Stromal cell of bone marrow (primary cell): ENCODE data around the gene NIT2.
"Not testable (repeated sequence)": the region's sequence is repeated elsewhere in the genome, so short reads cannot be mapped to it uniquely, and the experiment has no call there.

Experiments used
- DNase-seq: peaks from one replicate; pipeline ENCODE4 v3.0.0-alpha.2; 2012; ENCODE audit warnings: low read depth

The NIT2 gene, protein sequence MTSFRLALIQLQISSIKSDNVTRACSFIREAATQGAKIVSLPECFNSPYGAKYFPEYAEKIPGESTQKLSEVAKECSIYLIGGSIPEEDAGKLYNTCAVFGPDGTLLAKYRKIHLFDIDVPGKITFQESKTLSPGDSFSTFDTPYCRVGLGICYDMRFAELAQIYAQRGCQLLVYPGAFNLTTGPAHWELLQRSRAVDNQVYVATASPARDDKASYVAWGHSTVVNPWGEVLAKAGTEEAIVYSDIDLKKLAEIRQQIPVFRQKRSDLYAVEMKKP

GRCh38 chr3:100334488-100335351 lies at the start of gene NIT2:
Gene NIT2, plus strand, starts transcription at chr3:100334757. Its CDS starts 35 bp downstream, at chr3:100334792.
- DNase-seq: peak; percentile 36

DNA sequence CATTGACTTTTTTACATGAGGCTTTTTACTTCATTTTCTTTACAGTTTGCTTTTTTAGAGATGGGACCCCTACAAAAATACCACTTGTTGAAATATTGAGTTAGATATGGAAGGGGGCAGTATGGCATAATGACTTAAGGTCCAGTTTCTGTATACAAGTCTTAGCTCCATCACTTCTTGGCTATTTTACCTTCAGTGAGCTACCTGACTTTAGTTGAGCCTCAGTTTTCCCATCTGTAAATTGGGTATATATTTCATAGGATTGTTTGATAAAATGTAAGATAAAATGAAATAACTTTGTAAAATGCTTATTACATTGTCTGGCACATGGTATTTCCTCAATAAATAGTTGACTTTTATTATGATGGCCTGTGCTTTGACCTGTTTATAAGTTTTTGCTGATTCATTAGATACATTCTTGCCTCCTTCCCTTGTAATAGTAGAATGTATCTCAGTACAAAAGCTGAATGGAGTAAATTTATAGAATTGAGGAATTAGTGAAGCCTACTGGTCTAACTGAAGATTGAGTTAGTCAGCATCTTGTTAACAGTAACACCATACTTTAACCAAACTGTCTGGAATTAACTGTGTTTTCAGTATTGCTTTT lies 46.2 kb upstream of the NIT2 start:
- no peak for DNase-seq

DNA sequence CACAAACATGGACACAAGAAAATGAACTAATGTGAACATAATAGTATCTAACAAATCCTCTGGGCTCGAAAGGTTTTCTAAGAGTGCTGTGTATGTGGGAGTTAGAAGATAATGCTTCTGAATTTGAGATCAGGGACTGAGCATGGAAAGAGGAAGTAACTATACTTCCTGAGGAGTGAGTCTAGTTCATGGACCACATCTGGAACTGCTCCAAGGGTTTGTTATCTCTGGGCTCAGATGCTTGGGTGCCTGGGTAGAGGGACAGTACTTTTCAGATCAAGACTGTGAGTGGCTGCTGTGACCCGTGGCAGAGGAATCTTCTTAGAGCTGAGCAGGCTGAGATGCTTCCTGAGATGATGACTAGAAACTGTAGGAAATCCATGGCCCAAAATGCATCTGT lies 45.2 kb upstream of the NIT2 start:
- DNase-seq: no peak

GRCh38 chr3:100295089-100295488 lies 39.5 kb upstream of the NIT2 start:
- no peak for DNase-seq

DNA sequence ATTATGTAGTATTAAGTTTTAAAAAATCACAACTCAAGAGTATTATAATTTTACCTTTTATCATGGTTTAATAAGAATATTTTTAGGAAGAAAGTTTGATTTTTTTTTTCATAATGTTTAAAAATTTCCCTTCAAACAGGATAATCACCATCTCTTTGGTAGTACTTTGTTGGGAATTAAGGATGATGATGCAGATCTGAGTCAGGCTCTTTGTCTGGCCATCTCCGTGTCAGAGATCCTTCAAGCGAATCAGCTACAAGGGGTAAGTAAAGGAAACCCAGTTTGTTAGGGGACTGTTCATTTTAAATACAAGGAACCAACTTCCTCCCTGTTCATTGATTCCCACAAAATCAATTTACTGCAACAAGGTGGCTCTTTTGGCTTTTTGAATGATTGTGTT lies 36.8 kb upstream of the NIT2 start:
- peak; percentile 13 for DNase-seq

GRCh38 chr3:100299016-100299415 lies 35.5 kb upstream of the NIT2 start:
- no peak for DNase-seq

GRCh38 chr3:100306695-100307094 lies 27.9 kb upstream of the NIT2 start:
- DNase-seq: no peak

DNA sequence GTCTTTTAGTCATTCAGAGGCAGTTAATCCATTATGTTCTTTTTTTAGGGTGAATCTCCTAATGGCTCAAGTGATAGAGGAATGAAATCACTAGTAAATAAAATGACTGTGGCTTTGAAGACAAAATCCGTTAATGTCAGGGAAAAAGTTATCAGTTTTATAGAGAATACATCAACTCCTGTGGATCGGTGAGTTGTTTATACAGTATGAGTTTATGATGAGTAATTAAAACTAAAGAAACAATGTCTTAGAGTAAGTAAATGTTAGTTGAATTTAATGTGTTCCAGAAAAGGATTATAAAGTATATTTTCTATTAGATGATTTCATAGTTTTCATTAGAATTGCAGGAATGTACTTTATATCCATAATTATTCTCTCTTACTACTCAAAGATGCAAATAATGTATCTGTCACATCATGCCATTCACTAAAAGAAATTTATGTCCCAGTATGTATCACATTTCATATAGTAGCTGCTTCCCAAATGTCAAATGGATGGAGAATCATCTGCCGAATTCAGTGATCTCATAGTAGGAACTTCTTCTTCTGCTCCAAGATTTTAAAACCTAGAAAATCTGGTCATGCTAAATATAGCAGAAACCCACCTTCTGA lies 24.1 kb upstream of the NIT2 start:
- DNase-seq: no peak

DNA sequence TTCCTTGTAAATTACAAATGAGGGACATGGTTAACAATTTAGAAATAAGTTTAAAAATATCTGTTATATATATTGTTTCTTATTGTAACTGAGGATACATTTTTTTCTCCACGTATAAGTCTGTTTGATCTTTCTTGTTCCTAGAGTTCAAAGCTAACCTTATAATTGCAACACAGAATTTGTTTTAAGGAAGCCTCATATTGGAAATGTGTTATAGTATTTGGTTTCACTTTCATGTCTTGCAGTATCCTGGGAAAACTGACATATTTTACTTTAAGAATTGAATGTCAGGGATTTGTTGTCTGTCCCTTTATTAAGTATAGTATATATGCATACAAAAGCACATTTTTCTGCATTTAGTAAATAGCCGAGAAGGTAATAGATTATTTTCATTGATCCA lies 23.5 kb upstream of the NIT2 start:
- DNase-seq: no peak

- DNase-seq: peak; percentile 55
Observed at GRCh38 chr3:100316641-100317069, 17.9 kb upstream of the NIT2 start.

DNA sequence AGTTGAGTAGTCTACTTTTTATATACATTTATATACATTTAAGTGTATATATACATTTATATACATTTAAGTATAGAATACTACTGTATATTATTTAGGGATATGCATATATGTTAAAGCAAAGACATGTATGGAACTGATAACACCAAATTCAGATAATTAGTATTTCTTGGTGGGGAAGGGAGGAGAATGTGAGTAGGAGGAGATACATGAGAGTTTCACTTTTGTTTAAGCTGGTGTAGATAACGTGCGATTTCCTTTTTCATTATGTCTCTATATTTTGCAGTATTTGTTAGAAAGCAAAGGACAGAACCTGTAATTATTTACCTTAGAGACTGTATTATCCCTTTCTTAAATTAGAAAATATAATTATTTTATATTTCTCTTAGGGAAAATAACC lies 16.6 kb upstream of the NIT2 start:
- no peak for DNase-seq

- DNase-seq: no peak
Observed at GRCh38 chr3:100319951-100320350, 14.6 kb upstream of the NIT2 start.

- DNase-seq: no peak
Observed at GRCh38 chr3:100324044-100324443, 10.5 kb upstream of the NIT2 start.

- DNase-seq: no peak
Observed at GRCh38 chr3:100325827-100326226, 8.7 kb upstream of the NIT2 start.

- DNase-seq: not testable (repeated sequence)
Observed at GRCh38 chr3:100327377-100327776, 7.2 kb upstream of the NIT2 start.

- DNase-seq: no peak
Observed at GRCh38 chr3:100329800-100330489, 4.6 kb upstream of the NIT2 start.

DNA sequence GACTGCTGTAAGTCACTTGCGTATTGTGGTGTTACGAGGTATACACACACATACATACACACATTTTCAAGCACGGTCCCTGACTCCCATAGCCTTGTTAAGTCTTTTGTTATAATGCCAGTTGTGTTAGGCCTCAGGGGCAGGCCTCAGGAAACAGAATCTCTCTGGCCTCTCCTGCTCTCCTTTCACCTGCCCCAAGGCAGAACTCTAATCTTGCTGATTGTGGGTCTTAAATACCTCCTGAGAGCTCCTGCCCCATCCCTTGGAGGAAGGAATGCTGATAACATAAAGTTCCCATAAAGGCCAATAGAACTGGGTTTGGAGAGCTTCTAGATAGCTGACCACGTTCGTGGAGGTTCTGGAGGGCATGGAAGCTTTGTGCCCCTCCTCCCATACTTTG lies 3.9 kb upstream of the NIT2 start:
- no peak for DNase-seq

- no peak for DNase-seq
Observed at GRCh38 chr3:100331660-100332059, 2.9 kb upstream of the NIT2 start.

GRCh38 chr3:100333051-100333450 lies 1.5 kb upstream of the NIT2 start:
- DNase-seq: no peak

GRCh38 chr3:100333970-100334487 lies 528 bp upstream of the NIT2 start:
- DNase-seq: no peak

- no peak for DNase-seq
Observed at GRCh38 chr3:100335434-100335833, 877 bp downstream of the NIT2 start.

DNA sequence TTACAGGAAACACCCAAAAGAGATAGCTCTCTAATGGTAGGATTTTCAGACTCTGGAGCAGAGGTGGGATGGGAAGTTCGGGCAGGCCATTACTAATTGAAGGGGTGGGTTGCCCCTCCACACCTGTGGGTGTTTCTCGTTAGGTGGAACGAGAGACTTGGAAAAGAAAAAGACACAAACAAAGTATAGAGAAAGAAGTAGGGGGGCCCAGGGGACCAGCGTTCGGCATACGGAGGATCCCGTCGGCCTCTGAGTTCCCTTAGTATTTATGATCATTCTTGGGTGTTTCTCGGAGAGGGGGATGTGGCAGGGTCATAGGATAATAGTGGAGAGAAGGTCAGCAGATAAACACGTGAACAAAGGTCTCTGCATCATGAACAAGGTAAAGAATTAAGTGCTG lies 1.7 kb downstream of the NIT2 start:
- DNase-seq: not testable (repeated sequence)
